Measurements from ENCODE around the gene GKN2.

GKN2 gene

GRCh38 chr2:68942827-68943226, 9.9 kb downstream of the GKN2 start:
- no peak for DNase-seq
- Histone ChIP-seq H3K27me3 (no peaks in the 10 kb centered on the region), H3K4me3 (ENCODE audit: low read depth, low read length) (no peak overlapping the region), H3K9me3 (no peaks in the 10 kb centered on the region), H3K36me3 (no peaks in the 10 kb centered on the region), H3K4me1 (no peaks in the 10 kb centered on the region)
- TF ChIP-seq, protein P1, sequence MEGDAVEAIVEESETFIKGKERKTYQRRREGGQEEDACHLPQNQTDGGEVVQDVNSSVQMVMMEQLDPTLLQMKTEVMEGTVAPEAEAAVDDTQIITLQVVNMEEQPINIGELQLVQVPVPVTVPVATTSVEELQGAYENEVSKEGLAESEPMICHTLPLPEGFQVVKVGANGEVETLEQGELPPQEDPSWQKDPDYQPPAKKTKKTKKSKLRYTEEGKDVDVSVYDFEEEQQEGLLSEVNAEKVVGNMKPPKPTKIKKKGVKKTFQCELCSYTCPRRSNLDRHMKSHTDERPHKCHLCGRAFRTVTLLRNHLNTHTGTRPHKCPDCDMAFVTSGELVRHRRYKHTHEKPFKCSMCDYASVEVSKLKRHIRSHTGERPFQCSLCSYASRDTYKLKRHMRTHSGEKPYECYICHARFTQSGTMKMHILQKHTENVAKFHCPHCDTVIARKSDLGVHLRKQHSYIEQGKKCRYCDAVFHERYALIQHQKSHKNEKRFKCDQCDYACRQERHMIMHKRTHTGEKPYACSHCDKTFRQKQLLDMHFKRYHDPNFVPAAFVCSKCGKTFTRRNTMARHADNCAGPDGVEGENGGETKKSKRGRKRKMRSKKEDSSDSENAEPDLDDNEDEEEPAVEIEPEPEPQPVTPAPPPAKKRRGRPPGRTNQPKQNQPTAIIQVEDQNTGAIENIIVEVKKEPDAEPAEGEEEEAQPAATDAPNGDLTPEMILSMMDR (IDR thresholded peaks at IDR 0.05; ENCODE audit: low read depth, low read length) = no peak

DNA sequence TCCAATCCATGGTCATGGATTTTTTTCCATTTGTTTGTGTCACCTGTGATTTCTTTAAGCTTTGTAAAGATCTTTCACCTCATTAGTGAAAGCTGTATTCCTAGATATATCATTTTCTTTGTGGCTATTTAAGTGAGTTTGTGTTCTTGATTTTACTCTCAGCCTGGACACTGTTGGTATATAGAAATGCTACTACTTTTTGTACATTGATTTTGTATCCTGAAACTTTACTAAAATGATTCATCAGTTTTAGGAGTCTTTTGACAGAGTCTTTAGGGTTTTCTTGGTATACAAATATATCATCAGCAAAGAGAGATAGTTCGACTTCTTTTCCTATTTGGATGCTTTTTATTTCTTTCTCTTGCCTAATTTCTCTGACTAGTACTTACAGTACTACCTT, 12.3 kb downstream of the GKN2 start:
- no peak for DNase-seq
- Histone ChIP-seq H3K4me3 (ENCODE audit: low read depth, low read length) (no peak overlapping the region), H3K4me1 (no peaks in the 10 kb centered on the region), H3K27me3 (no peaks in the 10 kb centered on the region), H3K9me3 (no peaks in the 10 kb centered on the region), H3K36me3 (no peaks in the 10 kb centered on the region)
- TF ChIP-seq, protein P1 (IDR thresholded peaks at IDR 0.05; ENCODE audit: low read depth, low read length) = no peak

GRCh38 chr2:68939962-68940361, 12.7 kb downstream of the GKN2 start:
- H3K4me3 ChIP-seq (ENCODE audit: low read depth, low read length) = no peak overlapping the region
- H3K9me3 ChIP-seq = no peaks in the 10 kb centered on the region
- no peak for DNase-seq
- no peaks in the 10 kb centered on the region for H3K4me1 ChIP-seq
- no peaks in the 10 kb centered on the region for H3K27me3 ChIP-seq
- no peaks in the 10 kb centered on the region for H3K36me3 ChIP-seq
- TF ChIP-seq, protein P1 (IDR thresholded peaks at IDR 0.05; ENCODE audit: low read depth, low read length) = no peak

DNA sequence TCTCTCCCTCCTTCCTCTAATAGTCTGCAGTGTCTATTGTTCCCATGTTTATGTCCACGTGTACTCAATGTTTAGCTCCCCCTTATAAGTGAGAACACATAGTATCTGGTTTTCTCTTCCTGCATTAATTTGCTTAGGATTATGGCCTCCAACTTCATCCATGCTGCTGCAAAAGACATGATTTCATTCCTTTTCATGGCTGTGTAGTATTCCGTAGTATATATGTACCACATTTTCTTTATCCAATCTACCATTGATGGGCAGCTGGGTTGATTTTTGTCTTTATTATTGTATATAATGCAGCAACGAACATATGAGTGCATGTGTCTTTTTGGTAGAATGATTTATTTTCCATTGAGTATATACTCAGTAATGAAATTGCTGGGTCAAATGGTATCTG, 13.8 kb downstream of the GKN2 start:
- TF ChIP-seq, protein P1 (IDR thresholded peaks at IDR 0.05; ENCODE audit: low read depth, low read length) = no peak
- Histone ChIP-seq H3K9me3 (no peaks in the 10 kb centered on the region), H3K36me3 (no peaks in the 10 kb centered on the region), H3K4me3 (ENCODE audit: low read depth, low read length) (no peak overlapping the region), H3K27me3 (no peaks in the 10 kb centered on the region), H3K4me1 (no peaks in the 10 kb centered on the region)
- no peak for DNase-seq

- Histone ChIP-seq H3K4me3 (ENCODE audit: low read depth, low read length) (no peak overlapping the region), H3K9me3 (no peaks in the 10 kb centered on the region), H3K4me1 (no peaks in the 10 kb centered on the region), H3K27me3 (no peaks in the 10 kb centered on the region), H3K36me3 (no peaks in the 10 kb centered on the region)
- no peak for DNase-seq
- TF ChIP-seq, protein P1 (IDR thresholded peaks at IDR 0.05; ENCODE audit: low read depth, low read length) = no peak
These were observed 15.2 kb downstream of the GKN2 start for GRCh38 chr2:68937346-68938055.

DNA sequence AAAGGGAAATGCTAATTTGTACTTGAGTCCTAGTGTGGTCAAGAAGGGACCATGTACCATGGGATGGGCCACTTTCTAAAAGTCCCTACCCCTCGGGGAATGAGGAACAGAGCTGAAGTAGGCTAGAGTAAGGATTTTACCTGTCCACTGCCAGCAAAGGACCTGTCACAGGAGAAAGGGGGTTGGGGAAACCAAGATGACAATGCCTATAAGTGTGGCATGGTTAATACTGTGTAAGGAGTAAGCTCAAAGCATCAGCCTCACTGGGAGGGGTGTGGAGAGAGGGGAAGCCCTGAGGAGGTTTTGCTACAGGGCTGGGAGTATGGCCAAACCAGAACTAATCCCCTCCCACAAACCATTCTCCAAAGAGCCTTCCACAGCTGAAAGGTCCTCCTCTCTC, 15.8 kb downstream of the GKN2 start:
- H3K9me3 ChIP-seq = no peaks in the 10 kb centered on the region
- no peak for DNase-seq
- H3K4me1 ChIP-seq = no peaks in the 10 kb centered on the region
- no peaks in the 10 kb centered on the region for H3K36me3 ChIP-seq
- H3K4me3 ChIP-seq (ENCODE audit: low read depth, low read length) = no peak overlapping the region
- TF ChIP-seq, protein P1 (IDR thresholded peaks at IDR 0.05; ENCODE audit: low read depth, low read length) = no peak
- H3K27me3 ChIP-seq = no peaks in the 10 kb centered on the region

Data from BE2C (cell line).